AG20443 (cell line): Measurements from ENCODE around the gene CCDC33.

Experiments
- DNase-seq: peaks from one replicate; pipeline ENCODE4 v3.0.0; 2012; ENCODE audit warnings: low spot score, mixed read lengths

CCDC33 gene

GRCh38 chr15:74229686-74230085 lies 6.4 kb upstream of the CCDC33 start:
- DNase-seq = no peak

GRCh38 chr15:74231475-74231874 lies 4.7 kb upstream of the CCDC33 start:
- no peak for DNase-seq

GRCh38 chr15:74233373-74233772 lies 2.8 kb upstream of the CCDC33 start:
- DNase-seq = no peak

GRCh38 chr15:74233851-74234597 lies 2.1 kb upstream of the CCDC33 start:
- DNase-seq = peak; percentile 46

GRCh38 chr15:74234598-74234875 lies 1.6 kb upstream of the CCDC33 start:
- DNase-seq = no peak

- no peak for DNase-seq
Observed at GRCh38 chr15:74239051-74239705, 3.1 kb downstream of the CCDC33 start.

- peak; percentile 74 for DNase-seq
Observed at GRCh38 chr15:74240002-74240568, 4.0 kb downstream of the CCDC33 start.

GRCh38 chr15:74240897-74241614 lies 4.9 kb downstream of the CCDC33 start:
- no peak for DNase-seq

DNA sequence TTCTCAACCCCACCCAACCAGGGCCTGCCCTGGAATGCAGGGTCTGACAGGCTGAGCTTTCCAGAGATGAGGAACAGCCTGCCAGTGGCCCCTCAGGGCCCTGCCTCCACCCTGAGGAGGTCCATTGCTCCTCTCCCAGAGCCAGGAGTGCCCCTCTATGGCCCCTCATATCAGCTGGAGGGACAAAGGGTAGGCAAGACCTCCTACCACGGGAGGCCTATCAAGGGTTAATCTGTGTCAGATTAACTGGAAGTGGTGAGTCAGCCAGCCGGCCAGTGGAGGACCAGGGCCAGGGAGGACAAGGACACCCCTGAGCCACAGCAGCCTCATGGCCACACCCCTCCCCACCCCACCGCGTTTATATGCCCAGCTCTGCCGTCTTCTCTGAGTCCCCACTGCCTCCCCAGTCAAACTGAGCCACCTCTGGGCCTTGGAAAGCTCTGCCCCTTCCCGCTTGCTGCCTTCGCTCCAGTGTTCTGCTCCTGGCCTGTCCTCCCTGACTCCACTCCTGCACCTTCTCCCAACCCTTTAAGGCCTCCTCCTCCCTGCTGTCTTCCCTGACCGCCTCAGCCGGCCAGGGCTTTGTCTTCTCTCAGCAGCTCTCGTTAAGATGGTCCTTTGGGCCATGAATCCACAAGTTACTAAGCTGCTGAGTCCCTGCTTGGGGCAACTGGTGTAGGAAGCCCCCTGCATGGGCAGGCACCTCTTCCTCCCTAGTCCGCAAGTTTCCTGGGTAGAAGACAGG lies 6.5 kb downstream of the CCDC33 start:
- DNase-seq = peak; percentile 81

GRCh38 chr15:74243431-74243830 lies 7.3 kb downstream of the CCDC33 start:
- no peak for DNase-seq

- DNase-seq = no peak
Observed at GRCh38 chr15:74244822-74245341, 8.8 kb downstream of the CCDC33 start.

GRCh38 chr15:74245342-74245931 lies 9.3 kb downstream of the CCDC33 start:
- DNase-seq = peak; percentile 29

DNA sequence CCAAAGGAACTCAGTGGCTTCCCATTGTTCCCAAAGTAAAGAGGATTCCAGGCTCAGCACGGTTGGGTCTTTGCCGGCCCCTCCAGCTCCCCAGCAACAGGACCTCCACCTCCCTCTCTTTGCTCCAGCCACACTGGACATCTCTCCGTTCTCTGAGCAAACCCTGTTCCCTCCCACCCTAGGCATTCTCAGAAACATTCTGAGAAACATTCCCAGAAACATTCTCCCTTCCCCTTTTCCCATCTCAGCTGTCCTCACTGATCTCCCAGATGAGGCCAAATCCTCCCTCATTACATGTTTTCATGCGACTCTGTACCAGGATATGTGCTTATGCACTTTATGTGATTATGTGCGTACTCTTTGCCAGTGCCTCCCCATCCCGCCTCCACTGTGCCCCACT lies 14.1 kb downstream of the CCDC33 start:
- no peak for DNase-seq

GRCh38 chr15:74251131-74251811 lies 15.1 kb downstream of the CCDC33 start:
- DNase-seq = no peak

- peak; percentile 44 for DNase-seq
Observed at GRCh38 chr15:74252291-74252690, 16.2 kb downstream of the CCDC33 start.

GRCh38 chr15:74252721-74253120 lies 16.6 kb downstream of the CCDC33 start:
- no peak for DNase-seq

GRCh38 chr15:74253211-74253921 lies 17.2 kb downstream of the CCDC33 start:
- DNase-seq = no peak

- DNase-seq = no peak
Observed at GRCh38 chr15:74257105-74257504, 21.0 kb downstream of the CCDC33 start.

- DNase-seq = no peak
Observed at GRCh38 chr15:74257623-74258022, 21.5 kb downstream of the CCDC33 start.
